Common myeloid progenitor, CD34-positive (primary cell): ENCODE measurements around the gene TDP1.

Source experiments
- CTCF ChIA-PET: fragments of 350-600 bp; sonication (Branson Sonifier 250); formaldehyde crosslinking; loops from one replicate; lab custom pipeline; 2021; ENCODE audit warnings: antibody characterized with exemption; lab: Charles Lee
- POLR2A ChIA-PET: fragments of 350-600 bp; sonication (Branson Sonifier 250); formaldehyde crosslinking; loops from one replicate; lab custom pipeline; 2021; ENCODE audit warnings: antibody characterized with exemption; lab: Charles Lee
- DNase-seq, 3 donors: peaks; one replicate each; pipeline versions ENCODE4 v3.0.0 to v3.0.0-alpha.2; 2013
- H3K27ac ChIP-seq, 2 experiments: 1 replicate in 1 of 2; 2 replicates in 1 of 2; pipeline ENCODE4 v1.7.0; 2013; ENCODE audit warnings: inconsistent platforms in 2 of 2, low read length in 2 of 2, mild to moderate bottlenecking in 2 of 2, low read depth in 1 of 2, moderate library complexity in 1 of 2; ENCODE audit not compliant: severe bottlenecking in 2 of 2, insufficient read depth in 1 of 2, poor library complexity in 1 of 2
- H3K27me3 ChIP-seq, 5 experiments: replicated peaks in 2 of 5; 1 replicate in 3 of 5; 2 replicates in 2 of 5; pipeline versions ENCODE4 v1.6.1 to v1.7.0; 2013; ENCODE audit warnings: low read length in 4 of 5, mild to moderate bottlenecking in 2 of 5, moderate library complexity in 2 of 5, inconsistent platforms in 1 of 5; ENCODE audit not compliant: insufficient read depth in 5 of 5, control insufficient read depth in 4 of 5
- H3K36me3 ChIP-seq, 4 experiments: 1 replicate in 2 of 4; 2 replicates in 2 of 4; pipeline versions ENCODE4 v1.6.1 to v1.7.0; 2013; ENCODE audit warnings: low read length in 3 of 4, control low read depth in 1 of 4, mild to moderate bottlenecking in 1 of 4; ENCODE audit not compliant: control insufficient read depth in 4 of 4, insufficient read depth in 4 of 4
- H3K4me1 ChIP-seq, 4 experiments: 1 replicate in 3 of 4; 2 replicates in 1 of 4; pipeline versions ENCODE4 v1.6.1 to v1.7.1; 2013; ENCODE audit warnings: low read length in 3 of 4, mild to moderate bottlenecking in 3 of 4, control low read depth in 1 of 4, inconsistent platforms in 1 of 4, moderate library complexity in 1 of 4; ENCODE audit not compliant: control insufficient read depth in 4 of 4, insufficient read depth in 4 of 4; ENCODE audit errors: control extremely low read depth in 1 of 4
- H3K4me3 ChIP-seq, 7 experiments: 1 replicate in 4 of 7; 2 replicates in 3 of 7; pipeline versions ENCODE4 v1.5.1 to v1.7.0; 2013; ENCODE audit warnings: mild to moderate bottlenecking in 7 of 7, low read length in 6 of 7, moderate library complexity in 6 of 7, inconsistent platforms in 2 of 7, low read depth in 2 of 7, control low read depth in 1 of 7; ENCODE audit not compliant: insufficient read depth in 4 of 7, control insufficient read depth in 1 of 7; ENCODE audit errors: extremely low read depth in 1 of 7
- H3K9me3 ChIP-seq, 5 experiments: 1 replicate in 4 of 5; 2 replicates in 1 of 5; pipeline versions ENCODE4 v1.6.1 to v1.7.1; 2013; ENCODE audit warnings: low read length in 4 of 5, mild to moderate bottlenecking in 2 of 5, inconsistent platforms in 1 of 5, low read depth in 1 of 5, moderate library complexity in 1 of 5; ENCODE audit not compliant: control insufficient read depth in 4 of 5, insufficient read depth in 2 of 5; ENCODE audit errors: control extremely low read depth in 1 of 5
- WGBS: methylation state at CpG from one replicate; pipeline ENCODE4 v1.1.5; 2013; ENCODE audit not compliant: insufficient coverage; 5-methylcytosine and 5-hydroxymethylcytosine counted together

TDP1 gene

DNA sequence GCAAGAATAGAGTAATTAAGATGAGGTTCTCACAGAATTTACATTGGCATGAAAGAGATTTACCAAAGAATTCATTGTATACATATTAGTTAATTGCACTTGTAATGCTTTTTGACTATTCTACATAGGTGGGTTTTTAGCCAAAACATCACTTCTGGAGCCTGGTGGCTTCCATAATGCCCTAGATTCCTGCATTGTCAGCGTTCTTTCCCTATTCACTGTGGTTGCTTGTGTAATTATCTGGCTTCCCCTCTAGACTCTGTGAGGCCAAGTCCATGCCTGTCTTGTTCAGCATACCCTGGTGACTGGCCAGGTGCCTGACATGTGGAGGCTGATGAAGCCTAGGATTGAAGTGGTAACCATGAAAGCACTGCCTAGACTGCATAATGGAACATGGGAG, 41.2 kb downstream of the TDP1 start:
- Histone ChIP-seq H3K4me3 (no peak overlapping the region), H3K27me3 (no peaks in the 10 kb centered on the region), H3K4me1 (no peaks in the 10 kb centered on the region), H3K9me3 (no peaks in the 10 kb centered on the region), H3K27ac (no peak overlapping the region), H3K36me3 (peaks cover 16 to 65% (median 51%) of the 10 kb centered on the region in 4 experiments)
- POLR2A ChIA-PET, result no interaction called here
- 100% methylated on average over 1 of the region's 1 CpG for WGBS
- CTCF ChIA-PET, result no interaction called here
- DNase-seq, result no peak

GRCh38 chr14:90000935-90001334, 45.2 kb downstream of the TDP1 start:
- CTCF ChIA-PET, result no interaction called here
- no peak for DNase-seq
- H3K4me3 ChIP-seq, result no peak overlapping the region
- H3K27me3 ChIP-seq, result no peaks in the 10 kb centered on the region
- no peak overlapping the region for H3K27ac ChIP-seq
- H3K4me1 ChIP-seq, result no peaks in the 10 kb centered on the region
- H3K36me3 ChIP-seq, result peaks cover 17 to 49% (median 32%) of the 10 kb centered on the region in 4 experiments
- no peaks in the 10 kb centered on the region for H3K9me3 ChIP-seq
- POLR2A ChIA-PET, result no interaction called here
- WGBS, result no CpG with 5 or more reads among the region's 2 CpGs

DNA sequence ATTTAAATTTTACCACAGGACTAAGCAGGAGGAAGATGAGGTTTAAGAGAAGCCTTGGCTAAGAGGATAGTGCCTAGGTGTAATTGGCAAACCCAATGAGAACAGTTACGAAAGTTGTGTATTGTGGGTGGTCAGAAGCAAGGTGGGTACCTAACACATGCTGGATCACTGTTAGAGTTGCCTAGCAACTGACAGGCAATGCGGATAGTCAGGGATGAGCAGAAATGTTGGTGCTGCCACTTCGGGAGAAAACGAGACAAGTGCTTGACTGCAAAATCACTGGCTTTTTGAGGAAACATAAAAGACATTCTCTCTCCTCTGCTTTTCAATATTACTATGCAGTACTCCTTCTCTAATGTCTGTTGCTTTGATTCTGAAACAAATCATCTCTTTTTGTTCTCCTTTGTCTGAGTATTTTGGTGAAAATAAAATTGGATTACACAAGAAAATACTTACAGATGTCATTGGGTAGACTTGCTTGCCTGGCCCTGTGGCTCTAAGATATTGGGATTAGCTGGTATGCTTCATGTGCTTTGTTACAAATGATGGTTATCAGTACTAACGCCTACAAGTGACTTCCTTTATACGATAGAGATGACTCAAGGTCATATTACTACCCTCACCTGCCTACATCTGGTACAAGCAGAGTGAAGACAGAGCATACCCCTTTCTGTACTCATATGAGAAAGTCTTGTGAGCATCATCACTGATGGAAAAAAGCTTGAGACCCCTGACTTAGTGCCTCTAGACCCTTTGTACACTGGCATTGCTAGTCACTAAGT, 48.0 kb downstream of the TDP1 start:
- ChIA-PET CTCF (no interaction called here), POLR2A (no interaction called here)
- Histone ChIP-seq H3K9me3 (no peaks in the 10 kb centered on the region), H3K4me1 (no peaks in the 10 kb centered on the region), H3K27ac (no peak overlapping the region), H3K4me3 (no peak overlapping the region), H3K36me3 (peaks cover 7 to 28% (median 20%) of the 10 kb centered on the region in 4 experiments), H3K27me3 (no peaks in the 10 kb centered on the region)
- WGBS, result 100% methylated on average over 4 of the region's 6 CpGs
- no peak for DNase-seq

- ChIA-PET CTCF (no interaction called here), POLR2A (no interaction called here)
- H3K36me3 ChIP-seq, result peaks cover 7 to 33% (median 19%) of the 10 kb centered on the region in 4 experiments
Measured at GRCh38 chr14:90005441-90005840, 49.7 kb downstream of the TDP1 start.

DNA sequence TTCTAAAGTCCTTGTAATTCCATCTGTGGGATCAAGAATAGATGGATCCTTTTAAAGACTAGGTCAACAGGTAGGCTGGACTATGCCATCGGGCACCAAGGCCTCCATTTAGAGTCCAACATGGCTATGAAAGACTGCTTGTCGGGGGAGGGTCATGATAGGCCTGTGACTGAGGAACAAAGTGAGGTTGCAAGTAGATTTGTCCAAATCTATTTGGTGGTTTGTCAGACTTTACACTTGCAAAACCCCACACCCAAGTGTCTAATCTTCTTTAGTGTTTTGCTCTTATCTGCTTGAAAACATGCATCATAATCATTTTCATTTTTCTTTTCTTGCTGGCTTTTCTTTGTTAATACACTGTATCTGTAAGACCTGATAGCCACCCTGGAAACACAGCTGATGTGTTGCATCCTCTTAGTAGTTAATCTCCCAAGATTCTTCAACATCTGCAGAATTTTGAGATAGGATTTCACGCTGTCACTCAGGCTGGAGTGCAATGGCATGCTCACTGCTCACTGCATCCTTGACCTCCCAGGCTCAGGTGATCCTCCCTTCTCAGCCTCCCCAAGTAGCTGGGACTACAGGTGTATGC, 50.3 kb downstream of the TDP1 start:
- DNase-seq, result peak; percentile 3 to 61 (median 32)
- Histone ChIP-seq H3K4me1 (no peaks in the 10 kb centered on the region), H3K27me3 (no peaks in the 10 kb centered on the region), H3K9me3 (no peaks in the 10 kb centered on the region), H3K36me3 (peaks cover 7 to 33% (median 18%) of the 10 kb centered on the region in 4 experiments), H3K4me3 (no peak overlapping the region), H3K27ac (no peak overlapping the region)
- ChIA-PET POLR2A (no interaction called here), CTCF (interaction anchor here (1.1 kb wide), 1 partner anchor 33 kb away, joined by 3 read pairs; no protein-coding TSS in a partner anchor)
- 97% methylated on average over 3 of the region's 3 CpGs for WGBS

More at GRCh38 chr14:90005441-90005840, 49.7 kb downstream of the TDP1 start:
- Histone ChIP-seq H3K4me3 (no peak overlapping the region), H3K27ac (no peak overlapping the region), H3K4me1 (no peaks in the 10 kb centered on the region), H3K27me3 (no peaks in the 10 kb centered on the region), H3K9me3 (no peaks in the 10 kb centered on the region)
- peak in 1 of 3 donors; percentile 18 for DNase-seq

DNA sequence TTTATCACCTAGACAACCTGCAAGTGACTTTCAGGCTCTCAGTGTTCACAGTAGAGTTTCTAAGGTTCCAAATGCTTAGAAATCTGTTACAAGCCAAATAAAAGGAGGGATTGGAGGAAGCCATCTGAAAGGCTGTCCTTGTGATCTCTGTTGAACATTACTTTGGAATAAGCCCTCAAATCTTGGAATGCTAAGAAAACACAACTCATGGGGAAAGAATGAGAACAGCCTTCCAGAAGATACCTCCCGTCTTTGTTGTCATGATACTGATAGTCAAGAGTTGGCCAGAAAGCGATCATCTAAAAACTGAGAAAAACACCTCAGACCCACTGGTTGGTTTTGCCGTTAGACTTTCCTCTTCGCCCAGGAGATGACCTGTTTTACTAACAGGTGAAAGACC, 61.6 kb downstream of the TDP1 start:
- ChIA-PET CTCF (interaction anchor here (0.6 kb wide), 1 partner anchor 13 kb away, joined by 4 read pairs; no protein-coding TSS in a partner anchor), POLR2A (no interaction called here)
- Histone ChIP-seq H3K27me3 (no peaks in the 10 kb centered on the region), H3K4me3 (no peak overlapping the region), H3K4me1 (no peaks in the 10 kb centered on the region), H3K27ac (no peak overlapping the region), H3K36me3 (peaks cover 19 to 49% (median 37%) of the 10 kb centered on the region in 4 experiments), H3K9me3 (peaks cover 0 to 6% (median 2%) of the 10 kb centered on the region in 5 experiments)
- DNase-seq, result no peak
- 100% methylated on average over 4 of the region's 4 CpGs for WGBS
